Astrocyte of the cerebellum (primary cell): Measurements from ENCODE around the gene PALLD.

Experiments
- DNase-seq: peaks from one replicate; pipeline ENCODE4 v3.0.0-alpha.2; 2011; ENCODE audit warnings: low read depth
- H3K4me3 ChIP-seq: 2 replicates; pipeline ENCODE4 v1.5.1; 2011; ENCODE audit warnings: mild to moderate bottlenecking, low read depth, low read length, moderate library complexity
- in situ Hi-C: cut with HindIII; loops from 2 replicates; pipeline ENCODE4 v1.10.0; 2017; ENCODE audit warnings: low sequenced_read_pairs
- TF ChIP-seq, protein P1 (sequence below): IDR thresholded peaks from 2 replicates; pipeline ENCODE4 v1.5.1; 2012; ENCODE audit warnings: low read length, low read depth, moderate library complexity, mild to moderate bottlenecking; ENCODE audit errors: missing control alignments

The PALLD gene

DNA sequence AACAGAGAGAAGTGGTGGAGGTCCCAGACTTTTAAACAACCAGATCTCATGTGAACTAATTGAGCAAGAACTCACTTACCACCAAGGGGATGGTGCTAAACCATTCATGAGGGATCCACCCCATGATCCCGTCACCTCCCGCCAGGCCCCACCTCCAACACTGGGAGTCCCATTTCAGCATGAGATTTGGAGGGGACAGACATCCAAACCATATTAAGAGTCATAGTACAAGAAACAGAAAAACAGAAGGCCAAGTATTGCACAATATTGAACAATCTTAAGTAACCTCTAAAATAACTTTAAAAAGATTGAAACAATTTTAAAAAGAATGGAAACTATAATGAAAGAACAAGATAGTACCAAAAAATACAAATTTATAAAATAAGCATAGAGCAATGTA lies 403.2 kb downstream of the PALLD start:
- DNase-seq: no peak
- H3K4me3 ChIP-seq: no peak overlapping the region
- in situ Hi-C loops: loop anchor here (10.0 kb wide), 1 partner anchor 195 kb away; no protein-coding TSS in a partner anchor
- TF ChIP-seq, protein P1, sequence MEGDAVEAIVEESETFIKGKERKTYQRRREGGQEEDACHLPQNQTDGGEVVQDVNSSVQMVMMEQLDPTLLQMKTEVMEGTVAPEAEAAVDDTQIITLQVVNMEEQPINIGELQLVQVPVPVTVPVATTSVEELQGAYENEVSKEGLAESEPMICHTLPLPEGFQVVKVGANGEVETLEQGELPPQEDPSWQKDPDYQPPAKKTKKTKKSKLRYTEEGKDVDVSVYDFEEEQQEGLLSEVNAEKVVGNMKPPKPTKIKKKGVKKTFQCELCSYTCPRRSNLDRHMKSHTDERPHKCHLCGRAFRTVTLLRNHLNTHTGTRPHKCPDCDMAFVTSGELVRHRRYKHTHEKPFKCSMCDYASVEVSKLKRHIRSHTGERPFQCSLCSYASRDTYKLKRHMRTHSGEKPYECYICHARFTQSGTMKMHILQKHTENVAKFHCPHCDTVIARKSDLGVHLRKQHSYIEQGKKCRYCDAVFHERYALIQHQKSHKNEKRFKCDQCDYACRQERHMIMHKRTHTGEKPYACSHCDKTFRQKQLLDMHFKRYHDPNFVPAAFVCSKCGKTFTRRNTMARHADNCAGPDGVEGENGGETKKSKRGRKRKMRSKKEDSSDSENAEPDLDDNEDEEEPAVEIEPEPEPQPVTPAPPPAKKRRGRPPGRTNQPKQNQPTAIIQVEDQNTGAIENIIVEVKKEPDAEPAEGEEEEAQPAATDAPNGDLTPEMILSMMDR: no peak

DNA sequence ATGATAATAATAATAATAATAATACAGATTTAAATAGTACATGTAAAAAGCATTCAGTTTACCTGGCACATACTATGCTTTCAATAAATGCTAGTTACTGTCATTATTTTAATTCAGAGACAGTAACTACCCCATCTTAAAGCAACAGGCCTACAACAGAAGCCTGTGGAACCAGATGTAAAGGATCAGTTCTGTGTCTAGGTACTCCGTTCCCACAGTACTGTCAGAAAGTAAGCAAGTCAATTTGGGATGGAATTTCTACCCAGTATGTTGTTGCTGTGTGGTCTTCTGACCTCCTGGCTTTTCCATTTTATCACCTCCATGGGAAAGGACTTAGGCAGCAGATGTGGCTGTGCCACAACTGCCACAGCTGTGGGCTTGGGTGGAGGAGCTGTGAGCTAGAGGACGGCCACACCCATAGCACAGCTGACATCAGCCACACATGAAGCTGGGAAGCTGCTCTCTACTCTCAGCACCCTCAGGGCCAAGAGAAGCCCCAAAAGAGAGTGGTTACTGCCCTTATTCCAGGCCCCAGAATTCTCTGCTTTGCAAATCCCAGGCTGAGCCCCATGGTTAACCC lies 410.4 kb downstream of the PALLD start:
- no peak for DNase-seq
- TF ChIP-seq, protein P1: no peak
- in situ Hi-C loops: loop anchor here (10.0 kb wide), 1 partner anchor 202 kb away; no protein-coding TSS in a partner anchor
- H3K4me3 ChIP-seq: no peak overlapping the region

DNA sequence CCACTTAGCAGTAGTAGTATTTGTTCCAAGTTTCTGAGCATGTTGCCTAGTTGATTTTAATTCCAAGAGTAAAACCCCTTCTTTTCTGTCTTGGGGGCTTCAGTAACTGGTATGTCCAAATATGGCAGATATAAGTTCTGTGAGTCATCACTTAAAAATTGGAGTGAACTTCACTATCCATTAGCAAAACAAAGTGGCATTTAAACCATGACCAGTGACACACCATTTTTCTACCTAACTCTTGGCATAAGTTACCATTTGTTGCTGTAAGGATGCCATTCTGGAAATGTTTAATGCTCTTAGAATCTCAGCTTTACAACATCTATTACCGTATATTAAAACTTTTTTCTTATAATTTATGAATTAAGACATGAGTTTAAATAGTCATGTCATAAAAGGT lies 411.2 kb downstream of the PALLD start:
- TF ChIP-seq, protein P1: no peak
- no peak overlapping the region for H3K4me3 ChIP-seq
- in situ Hi-C loops: loop anchor here (10.0 kb wide), 1 partner anchor 203 kb away; no protein-coding TSS in a partner anchor
- DNase-seq: peak; percentile 49

DNA sequence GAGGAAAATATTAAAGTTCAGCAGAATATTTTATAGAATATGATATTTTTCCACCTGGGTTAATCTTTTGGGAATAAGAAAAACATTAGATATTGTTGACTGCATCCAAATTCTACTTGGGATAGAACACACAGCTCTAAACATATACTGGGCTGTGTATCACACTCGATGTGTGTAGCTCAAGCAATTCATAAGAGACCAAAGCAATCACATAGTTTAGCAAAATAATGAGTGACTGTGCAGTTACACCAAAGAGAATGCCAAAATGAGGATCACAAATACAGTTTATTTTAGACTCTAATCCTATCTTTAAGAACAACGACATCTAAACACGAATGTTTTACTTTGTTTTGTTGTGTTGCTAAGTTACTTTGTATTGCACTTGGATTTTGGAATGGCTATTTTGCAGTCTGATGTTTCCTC lies 412.0 kb downstream of the PALLD start:
- H3K4me3 ChIP-seq: no peak overlapping the region
- no peak for DNase-seq
- TF ChIP-seq, protein P1: no peak
- in situ Hi-C loops: loop anchor here (10.0 kb wide), 1 partner anchor 204 kb away; no protein-coding TSS in a partner anchor

DNA sequence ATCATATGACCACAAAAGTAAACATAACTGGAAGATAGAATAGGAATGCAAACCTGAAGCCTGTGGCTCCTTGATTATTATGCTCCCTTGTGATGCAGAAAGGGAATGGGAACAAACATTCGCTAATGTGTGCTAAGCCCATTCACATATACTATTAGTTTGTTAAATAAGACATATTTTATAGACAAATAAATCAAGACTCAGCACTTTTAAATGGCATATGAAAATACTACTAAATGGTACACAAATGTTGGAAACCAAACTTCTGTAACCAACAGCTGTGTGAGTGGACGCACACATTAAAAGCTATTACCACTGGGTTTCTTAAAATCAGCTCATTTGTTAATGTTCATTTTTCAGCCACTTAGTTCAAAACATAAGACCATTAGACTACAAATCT lies 417.2 kb downstream of the PALLD start:
- in situ Hi-C loops: no loop called here
- no peak for DNase-seq
- TF ChIP-seq, protein P1: no peak
- no peak overlapping the region for H3K4me3 ChIP-seq

DNA sequence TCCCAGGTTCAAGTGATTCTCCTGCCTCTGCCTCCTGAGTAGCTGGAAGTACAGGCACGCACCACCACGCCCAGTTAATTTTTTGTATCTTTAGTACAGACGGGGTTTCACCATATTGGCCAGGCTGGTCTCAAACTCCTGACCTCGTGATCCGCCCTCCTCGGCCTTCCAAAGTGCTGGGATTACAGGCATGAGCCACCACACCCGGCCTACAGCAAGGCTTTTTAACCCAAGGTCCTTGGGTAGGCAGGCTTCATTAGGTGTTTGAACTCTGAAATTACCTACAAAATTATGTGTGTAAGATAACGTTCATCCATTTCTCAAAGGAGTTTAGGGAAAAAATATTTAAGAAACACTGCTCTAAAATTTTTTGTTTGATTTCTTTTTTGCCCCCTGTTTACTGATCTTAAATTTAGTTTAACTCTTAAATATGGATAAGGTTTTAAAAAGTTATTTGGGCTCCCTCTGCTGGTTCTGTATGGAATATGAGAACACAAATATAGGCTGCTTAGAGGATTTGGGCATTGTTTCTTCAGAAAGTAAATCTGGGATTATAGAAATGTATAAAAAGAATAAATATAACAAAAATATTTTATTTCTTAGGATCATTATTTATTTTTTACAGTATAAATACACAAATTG lies 420.4 kb downstream of the PALLD start:
- in situ Hi-C loops: no loop called here
- DNase-seq: peak; percentile 42
- H3K4me3 ChIP-seq: no peak overlapping the region
- TF ChIP-seq, protein P1: peak; percentile 34
